BLaER1 treated with 17β-estradiol and CSF1 and Interleukin-3, amounts not matched to agents 10 nM and 100 nM (cell line): ENCODE measurements around the gene WBP1L.
"Not testable (repeated sequence)": the region's sequence is repeated elsewhere in the genome, so short reads cannot be mapped to it uniquely, and the experiment has no call there.

Experiments
- H3K27ac ChIP-seq, 11 experiments: shearing (Covaris generic); formaldehyde crosslinking; 2 replicates each; pipeline ENCODE4 v1.8.1; 2022
- H3K27me3 ChIP-seq, 11 experiments: shearing (Covaris generic); formaldehyde crosslinking; 2 replicates each; pipeline ENCODE4 v1.8.1; 2022
- H3K36me3 ChIP-seq, 11 experiments: shearing (Covaris generic); formaldehyde crosslinking; 2 replicates each; pipeline ENCODE4 v1.8.1; 2022
- H3K4me1 ChIP-seq, 10 experiments: shearing (Covaris generic); formaldehyde crosslinking; 2 replicates each; pipeline ENCODE4 v1.8.1; 2022
- H3K4me2 ChIP-seq, 11 experiments: shearing (Covaris generic); formaldehyde crosslinking; 2 replicates each; pipeline ENCODE4 v1.8.1; 2022
- H3K4me3 ChIP-seq, 10 experiments: shearing (Covaris generic); formaldehyde crosslinking; 2 replicates each; pipeline ENCODE4 v1.8.1; 2022
- H3K9ac ChIP-seq, 11 experiments: shearing (Covaris generic); formaldehyde crosslinking; 2 replicates each; pipeline ENCODE4 v1.8.1; 2022
- H3K9me3 ChIP-seq, 11 experiments: shearing (Covaris generic); formaldehyde crosslinking; replicated peaks in 1 of 11; 2 replicates each; pipeline ENCODE4 v1.8.1; 2022
- H4K20me1 ChIP-seq, 11 experiments: shearing (Covaris generic); formaldehyde crosslinking; 2 replicates each; pipeline ENCODE4 v1.8.1; 2022
- Cebpa-rat ChIP-seq, 11 experiments: shearing (Covaris generic); IDR thresholded peaks; 2 replicates each; pipeline ENCODE4 v1.8.1; 2022

WBP1L gene

GRCh38 chr10:102814873-102815661 lies 71.3 kb downstream of the WBP1L start:
- Histone ChIP-seq H3K4me2 (peak overlapping the region; percentile 84 to 95 (median 92)), H3K27ac (peak overlapping the region; percentile 68 to 98 (median 78)), H3K4me3 (peak overlapping the region in 7 of 10 experiments; percentile 1 to 58 (median 19); a peak in 4 of 20 replicates), H3K9me3 (no peaks in the 10 kb centered on the region), H3K4me1 (peaks cover 77 to 94% (median 82%) of the 10 kb centered on the region in 10 experiments), H3K9ac (peak overlapping the region; percentile 30 to 91 (median 67); a peak in 21 of 22 replicates), H3K27me3 (no peaks in the 10 kb centered on the region), H3K36me3 (peaks cover 12 to 45% (median 27%) of the 10 kb centered on the region in 11 experiments; a peak in 21 of 22 replicates), H4K20me1 (no peaks in the 10 kb centered on the region)
- no peak for TF ChIP-seq Cebpa-rat (IDR thresholded peaks at IDR 0.05)

GRCh38 chr10:102815790-102816549 lies 72.2 kb downstream of the WBP1L start:
- Histone ChIP-seq H3K27ac (peak overlapping the region; percentile 68 to 98 (median 78)), H3K4me1 (peaks cover 75 to 100% (median 80%) of the 10 kb centered on the region in 10 experiments), H4K20me1 (no peaks in the 10 kb centered on the region), H3K36me3 (peaks cover 11 to 42% (median 24%) of the 10 kb centered on the region in 11 experiments; a peak in 20 of 22 replicates), H3K4me3 (peak overlapping the region in 7 of 10 experiments; percentile 3 to 58 (median 11); a peak in 5 of 20 replicates), H3K4me2 (peak overlapping the region; percentile 84 to 95 (median 92)), H3K9me3 (no peaks in the 10 kb centered on the region), H3K27me3 (no peaks in the 10 kb centered on the region), H3K9ac (peak overlapping the region; percentile 30 to 91 (median 67); a peak in 21 of 22 replicates)
- no peak for TF ChIP-seq Cebpa-rat (IDR thresholded peaks at IDR 0.05)

GRCh38 chr10:102817175-102817574 lies 73.4 kb downstream of the WBP1L start:
- no peak for TF ChIP-seq Cebpa-rat (IDR thresholded peaks at IDR 0.05)
- Histone ChIP-seq H3K4me2 (peak overlapping the region in 7 of 11 experiments; percentile 84 to 95 (median 88); a peak in 9 of 22 replicates), H4K20me1 (no peaks in the 10 kb centered on the region), H3K4me1 (peaks cover 63 to 98% (median 68%) of the 10 kb centered on the region in 10 experiments), H3K4me3 (no peak overlapping the region), H3K9me3 (no peaks in the 10 kb centered on the region), H3K27me3 (no peaks in the 10 kb centered on the region), H3K9ac (peak overlapping the region in 3 of 11 experiments; percentile 78 to 91 (median 84); a peak in 6 of 22 replicates), H3K36me3 (peaks cover 5 to 30% (median 13%) of the 10 kb centered on the region in 11 experiments; a peak in 15 of 22 replicates), H3K27ac (peak overlapping the region in 4 of 11 experiments; percentile 84 to 98 (median 92); a peak in 8 of 22 replicates)

DNA sequence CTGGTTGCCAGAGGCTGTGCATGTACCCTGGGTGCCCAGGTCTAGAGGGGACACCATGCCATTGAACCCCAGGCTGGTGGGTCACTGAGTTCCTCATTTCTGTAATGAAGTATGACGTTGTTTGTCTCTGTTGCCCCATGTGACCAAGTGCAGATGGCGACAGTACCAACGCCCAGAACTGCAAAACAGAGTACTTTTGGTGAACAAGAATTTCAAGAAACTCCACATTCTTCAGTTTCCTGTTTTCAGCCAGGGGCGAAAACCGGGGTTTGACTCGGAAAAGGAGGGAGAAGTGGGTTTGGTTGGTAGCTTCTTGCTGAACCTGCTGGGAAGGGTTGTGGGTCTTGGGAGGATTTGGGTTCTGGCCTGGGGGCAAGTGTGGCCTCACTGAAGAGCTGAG lies 75.3 kb downstream of the WBP1L start:
- no peaks in the 10 kb centered on the region for H4K20me1 ChIP-seq
- H3K27me3 ChIP-seq = no peaks in the 10 kb centered on the region
- H3K4me1 ChIP-seq = peaks cover 44 to 90% (median 50%) of the 10 kb centered on the region in 10 experiments
- H3K4me2 ChIP-seq = peak overlapping the region; percentile 13 to 93 (median 31); a peak in 20 of 22 replicates
- H3K4me3 ChIP-seq = no peak overlapping the region
- H3K36me3 ChIP-seq = peaks cover 0 to 13% (median 0%) of the 10 kb centered on the region in 11 experiments; a peak in 6 of 22 replicates
- peak overlapping the region in 3 of 11 experiments; percentile 40 to 91 (median 84); a peak in 5 of 22 replicates for H3K9ac ChIP-seq
- peaks cover 0 to under 1% (median 0%) of the 10 kb centered on the region in 11 experiments; a peak in 1 of 22 replicates for H3K9me3 ChIP-seq
- H3K27ac ChIP-seq = peak overlapping the region in 6 of 11 experiments; percentile 1 to 98 (median 77); a peak in 11 of 22 replicates
- no peak for TF ChIP-seq Cebpa-rat (IDR thresholded peaks at IDR 0.05)

- not testable (repeated sequence) for H3K27me3 ChIP-seq, H4K20me1 ChIP-seq, H3K4me3 ChIP-seq, H3K36me3 ChIP-seq
- peaks cover 34 to 81% (median 40%) of the 10 kb centered on the region in 10 experiments for H3K4me1 ChIP-seq
- peak overlapping the region in 2 of 11 experiments; percentile 84 to 91; a peak in 2 of 22 replicates for H3K9ac ChIP-seq
- H3K27ac ChIP-seq = peak overlapping the region in 3 of 11 experiments; percentile 90 to 98 (median 95); a peak in 3 of 22 replicates
- peak overlapping the region in 2 of 11 experiments; percentile 85 to 92; a peak in 4 of 22 replicates for H3K4me2 ChIP-seq
- peaks cover 0 to 10% (median 8%) of the 10 kb centered on the region in 11 experiments; a peak in 18 of 22 replicates for H3K9me3 ChIP-seq
These were observed 76.3 kb downstream of the WBP1L start for GRCh38 chr10:102820008-102820407.

- TF ChIP-seq Cebpa-rat (IDR thresholded peaks at IDR 0.05) = no peak
- Histone ChIP-seq H3K27ac (no peak overlapping the region), H3K27me3 (no peaks in the 10 kb centered on the region), H3K4me1 (peaks cover 18 to 60% (median 25%) of the 10 kb centered on the region in 10 experiments; a peak in 19 of 20 replicates), H3K4me3 (no peak overlapping the region), H4K20me1 (no peaks in the 10 kb centered on the region), H3K9ac (no peak overlapping the region), H3K4me2 (0 out of 22 replicates have a peak overlapping the region, but pooled peaks of 1 of the 11 experiments have one; percentile 92), H3K36me3 (0 out of 22 replicates have a peak, but pooled peaks cover 0 to 5% (median 0%) of the 10 kb centered on the region in 11 experiments), H3K9me3 (peaks cover 0 to 17% (median 11%) of the 10 kb centered on the region in 11 experiments; a peak in 18 of 22 replicates)
These were observed 78.5 kb downstream of the WBP1L start for GRCh38 chr10:102822222-102822621.

- H3K4me3 ChIP-seq = no peak overlapping the region
- 0 out of 22 replicates have a peak, but pooled peaks cover 0 to 5% (median 0%) of the 10 kb centered on the region in 11 experiments for H3K36me3 ChIP-seq
- TF ChIP-seq Cebpa-rat (IDR thresholded peaks at IDR 0.05) = no peak
- H3K9me3 ChIP-seq = peaks cover 0 to 17% (median 11%) of the 10 kb centered on the region in 11 experiments; a peak in 18 of 22 replicates
- H3K4me2 ChIP-seq = no peak overlapping the region
- no peaks in the 10 kb centered on the region for H4K20me1 ChIP-seq
- no peak overlapping the region for H3K9ac ChIP-seq
- H3K27ac ChIP-seq = no peak overlapping the region
- peaks cover under 1 to 41% (median 6%) of the 10 kb centered on the region in 10 experiments; a peak in 13 of 20 replicates for H3K4me1 ChIP-seq
- H3K27me3 ChIP-seq = no peaks in the 10 kb centered on the region
These were observed 80.9 kb downstream of the WBP1L start for GRCh38 chr10:102824664-102825063.

- Histone ChIP-seq H3K27me3 (no peaks in the 10 kb centered on the region), H3K4me2 (no peak overlapping the region; a peak in 1 of 22 replicates), H3K36me3 (0 out of 22 replicates have a peak, but pooled peaks cover 0 to 5% (median 0%) of the 10 kb centered on the region in 11 experiments), H3K27ac (no peak overlapping the region), H3K4me3 (no peak overlapping the region), H3K9ac (no peak overlapping the region), H4K20me1 (no peaks in the 10 kb centered on the region), H3K4me1 (peaks cover 0 to 29% (median 6%) of the 10 kb centered on the region in 10 experiments; a peak in 8 of 20 replicates), H3K9me3 (peaks cover 0 to 17% (median 11%) of the 10 kb centered on the region in 11 experiments; a peak in 18 of 22 replicates)
- TF ChIP-seq Cebpa-rat (IDR thresholded peaks at IDR 0.05) = no peak
These were observed 82.5 kb downstream of the WBP1L start for GRCh38 chr10:102826148-102826796.
